Gastroesophageal sphincter (tissue), 3 donors: ENCODE measurements around the gene CLIC2.
"Not testable (repeated sequence)": the region's sequence is repeated elsewhere in the genome, so short reads cannot be mapped to it uniquely, and the experiment has no call there.

Source experiments
- POLR2A ChIP-seq, 2 donors: fragments of 450-650 bp; IDR thresholded peaks; one replicate each; pipeline ENCODE4 v1.6.1; 2017; ENCODE audit warnings: antibody characterized with exemption in 2 of 2, mild to moderate bottlenecking in 2 of 2, moderate library complexity in 1 of 2
- TF ChIP-seq, protein P1 (sequence below), 4 experiments: fragments of 200-600 bp in 2 of 4; fragments of 450-650 bp in 2 of 4; sonication (generic) in 1 of 4; IDR thresholded peaks; one replicate each; pipeline ENCODE4 v1.5.1; 2017 to 2019; ENCODE audit warnings: antibody characterized with exemption in 4 of 4, mild to moderate bottlenecking in 2 of 4, moderate library complexity in 2 of 4

DNA sequence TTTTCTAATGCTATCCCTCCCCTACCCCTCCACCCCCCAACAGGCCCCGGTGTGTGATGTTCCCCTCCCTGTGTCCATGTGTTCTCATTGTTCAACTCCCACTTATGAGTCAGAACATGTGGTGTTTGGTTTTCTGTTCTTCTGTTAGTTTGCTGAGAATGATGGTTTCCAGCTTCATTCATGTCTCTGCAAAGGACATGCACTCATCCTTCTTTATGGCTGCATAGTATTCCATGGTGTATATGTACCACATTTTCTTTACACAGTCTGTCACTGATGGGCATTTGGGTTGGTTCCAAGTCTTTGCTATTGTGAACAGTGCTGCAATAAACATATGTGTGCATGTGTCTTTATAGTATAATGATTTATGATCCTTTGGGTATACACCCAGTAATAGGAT, 66.4 kb downstream of the CLIC2 start:
- TF ChIP-seq, protein P1, sequence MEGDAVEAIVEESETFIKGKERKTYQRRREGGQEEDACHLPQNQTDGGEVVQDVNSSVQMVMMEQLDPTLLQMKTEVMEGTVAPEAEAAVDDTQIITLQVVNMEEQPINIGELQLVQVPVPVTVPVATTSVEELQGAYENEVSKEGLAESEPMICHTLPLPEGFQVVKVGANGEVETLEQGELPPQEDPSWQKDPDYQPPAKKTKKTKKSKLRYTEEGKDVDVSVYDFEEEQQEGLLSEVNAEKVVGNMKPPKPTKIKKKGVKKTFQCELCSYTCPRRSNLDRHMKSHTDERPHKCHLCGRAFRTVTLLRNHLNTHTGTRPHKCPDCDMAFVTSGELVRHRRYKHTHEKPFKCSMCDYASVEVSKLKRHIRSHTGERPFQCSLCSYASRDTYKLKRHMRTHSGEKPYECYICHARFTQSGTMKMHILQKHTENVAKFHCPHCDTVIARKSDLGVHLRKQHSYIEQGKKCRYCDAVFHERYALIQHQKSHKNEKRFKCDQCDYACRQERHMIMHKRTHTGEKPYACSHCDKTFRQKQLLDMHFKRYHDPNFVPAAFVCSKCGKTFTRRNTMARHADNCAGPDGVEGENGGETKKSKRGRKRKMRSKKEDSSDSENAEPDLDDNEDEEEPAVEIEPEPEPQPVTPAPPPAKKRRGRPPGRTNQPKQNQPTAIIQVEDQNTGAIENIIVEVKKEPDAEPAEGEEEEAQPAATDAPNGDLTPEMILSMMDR (IDR thresholded peaks at IDR 0.05), result not testable (repeated sequence)
- not testable (repeated sequence) for TF ChIP-seq POLR2A (IDR thresholded peaks at IDR 0.05)
